Measurements from ENCODE around the gene CLDN5.
"Not testable (repeated sequence)": the region's sequence is repeated elsewhere in the genome, so short reads cannot be mapped to it uniquely, and the experiment has no call there.

DNA sequence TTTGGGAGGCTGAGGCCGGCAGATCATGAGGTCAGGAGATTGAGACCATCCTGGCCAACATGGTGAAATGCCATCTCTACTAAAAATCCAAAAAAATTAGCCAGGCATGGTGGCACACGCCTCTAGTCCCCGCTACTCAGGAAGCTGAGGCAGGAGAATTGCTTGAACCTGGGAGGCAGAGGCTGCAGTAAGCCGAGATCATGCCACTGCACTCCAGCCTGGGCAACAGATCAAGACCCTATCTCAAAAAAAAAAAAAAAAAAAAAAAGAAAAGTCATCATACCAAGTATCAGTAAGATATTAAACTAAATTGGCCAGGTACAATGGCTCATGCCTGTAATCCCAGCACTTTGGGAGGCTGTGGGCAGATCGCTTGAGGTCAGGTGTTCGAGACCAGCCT lies 7.1 kb upstream of the CLDN5 start:
- not testable (repeated sequence) for TF ChIP-seq EZH2 (IDR thresholded peaks at IDR 0.05; ENCODE audit: insufficient read depth, low read length)
- TF ChIP-seq, protein P1, sequence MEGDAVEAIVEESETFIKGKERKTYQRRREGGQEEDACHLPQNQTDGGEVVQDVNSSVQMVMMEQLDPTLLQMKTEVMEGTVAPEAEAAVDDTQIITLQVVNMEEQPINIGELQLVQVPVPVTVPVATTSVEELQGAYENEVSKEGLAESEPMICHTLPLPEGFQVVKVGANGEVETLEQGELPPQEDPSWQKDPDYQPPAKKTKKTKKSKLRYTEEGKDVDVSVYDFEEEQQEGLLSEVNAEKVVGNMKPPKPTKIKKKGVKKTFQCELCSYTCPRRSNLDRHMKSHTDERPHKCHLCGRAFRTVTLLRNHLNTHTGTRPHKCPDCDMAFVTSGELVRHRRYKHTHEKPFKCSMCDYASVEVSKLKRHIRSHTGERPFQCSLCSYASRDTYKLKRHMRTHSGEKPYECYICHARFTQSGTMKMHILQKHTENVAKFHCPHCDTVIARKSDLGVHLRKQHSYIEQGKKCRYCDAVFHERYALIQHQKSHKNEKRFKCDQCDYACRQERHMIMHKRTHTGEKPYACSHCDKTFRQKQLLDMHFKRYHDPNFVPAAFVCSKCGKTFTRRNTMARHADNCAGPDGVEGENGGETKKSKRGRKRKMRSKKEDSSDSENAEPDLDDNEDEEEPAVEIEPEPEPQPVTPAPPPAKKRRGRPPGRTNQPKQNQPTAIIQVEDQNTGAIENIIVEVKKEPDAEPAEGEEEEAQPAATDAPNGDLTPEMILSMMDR (IDR thresholded peaks at IDR 0.05; ENCODE audit: insufficient read depth, low read depth, low read length): not testable (repeated sequence)

Measured in astrocyte (in vitro differentiated cells and primary cell).